Osteoblast (primary cell): ENCODE measurements around the gene HPSE2. TPM values are rescaled to one million over a fixed set of nuclear protein-coding genes. Genes with fewer than 3 reads are reported as not detected.
A peak's percentile ranks its signal among the peaks of the same experiment; 100 is the strongest.

Experiments
- DNase-seq: peaks from one replicate; pipeline ENCODE4 v3.0.0; 2011; ENCODE audit warnings: low spot score, mixed read lengths; ENCODE audit not compliant: insufficient read length; ENCODE audit errors: missing footprints
- H2AFZ ChIP-seq: 2 replicates; pipeline ENCODE4 v1.6.0; 2011; ENCODE audit warnings: mild to moderate bottlenecking, low read length
- H3K27ac ChIP-seq: 2 replicates; pipeline ENCODE4 v1.5.1; 2011; ENCODE audit warnings: mild to moderate bottlenecking, low read depth, low read length, moderate library complexity
- H3K27me3 ChIP-seq: 2 replicates; pipeline ENCODE4 v1.6.0; 2012; ENCODE audit warnings: mild to moderate bottlenecking, control low read depth, inconsistent platforms, low read length, moderate library complexity; ENCODE audit not compliant: insufficient read depth
- H3K36me3 ChIP-seq: 2 replicates; pipeline ENCODE4 v1.5.1; 2011; ENCODE audit warnings: mild to moderate bottlenecking, low read length, control low read depth, moderate library complexity; ENCODE audit not compliant: insufficient read depth
- H3K4me1 ChIP-seq: 2 replicates; pipeline ENCODE4 v1.5.1; 2011; ENCODE audit warnings: mild to moderate bottlenecking, low read length, control low read depth, moderate library complexity; ENCODE audit not compliant: insufficient read depth
- H3K4me2 ChIP-seq: 2 replicates; pipeline ENCODE4 v1.6.0; 2011; ENCODE audit warnings: mild to moderate bottlenecking, low read length; ENCODE audit not compliant: insufficient read depth
- H3K4me3 ChIP-seq: fragments of 200-600 bp; sonication (generic); 3 replicates; pipeline ENCODE4 v1.5.1; 2012; ENCODE audit warnings: mild to moderate bottlenecking, low read length, inconsistent platforms; ENCODE audit not compliant: insufficient read depth
- H3K79me2 ChIP-seq: 2 replicates; pipeline ENCODE4 v1.6.0; 2012; ENCODE audit warnings: mild to moderate bottlenecking, low read length, control low read depth, inconsistent platforms; ENCODE audit not compliant: insufficient read depth
- H3K9me3 ChIP-seq: 2 replicates; pipeline ENCODE4 v1.5.1; 2011; ENCODE audit warnings: low read depth, low read length, control low read depth
- H4K20me1 ChIP-seq: 2 replicates; pipeline ENCODE4 v1.6.0; 2012; ENCODE audit warnings: mild to moderate bottlenecking, low read length, control low read depth; ENCODE audit not compliant: insufficient read depth
- total RNA-seq: library from RNA; depleted of rRNA; stranded (reverse); fragments of >200 nt; gene quantifications from 2 replicates; pipeline ENCODE4 v1.2.3, GENCODE V29; 2012
- TF ChIP-seq, protein P1 (sequence below): IDR thresholded peaks from 2 replicates; pipeline ENCODE4 v1.5.1; 2011; ENCODE audit warnings: mild to moderate bottlenecking, low read depth, low read length, moderate library complexity; ENCODE audit errors: extremely low read depth

Gene HPSE2
- total RNA-seq, 1 donor = not detected

GRCh38 chr10:98956576-98957260, 278.9 kb downstream of the HPSE2 start:
- H3K4me3 ChIP-seq = no peak overlapping the region
- DNase-seq = no peak
- no peaks in the 10 kb centered on the region for H3K79me2 ChIP-seq
- H3K27ac ChIP-seq = no peak overlapping the region
- H3K4me2 ChIP-seq = no peak overlapping the region
- H3K27me3 ChIP-seq = no peaks in the 10 kb centered on the region
- no peaks in the 10 kb centered on the region for H4K20me1 ChIP-seq
- no peaks in the 10 kb centered on the region for H3K4me1 ChIP-seq
- TF ChIP-seq, protein P1, sequence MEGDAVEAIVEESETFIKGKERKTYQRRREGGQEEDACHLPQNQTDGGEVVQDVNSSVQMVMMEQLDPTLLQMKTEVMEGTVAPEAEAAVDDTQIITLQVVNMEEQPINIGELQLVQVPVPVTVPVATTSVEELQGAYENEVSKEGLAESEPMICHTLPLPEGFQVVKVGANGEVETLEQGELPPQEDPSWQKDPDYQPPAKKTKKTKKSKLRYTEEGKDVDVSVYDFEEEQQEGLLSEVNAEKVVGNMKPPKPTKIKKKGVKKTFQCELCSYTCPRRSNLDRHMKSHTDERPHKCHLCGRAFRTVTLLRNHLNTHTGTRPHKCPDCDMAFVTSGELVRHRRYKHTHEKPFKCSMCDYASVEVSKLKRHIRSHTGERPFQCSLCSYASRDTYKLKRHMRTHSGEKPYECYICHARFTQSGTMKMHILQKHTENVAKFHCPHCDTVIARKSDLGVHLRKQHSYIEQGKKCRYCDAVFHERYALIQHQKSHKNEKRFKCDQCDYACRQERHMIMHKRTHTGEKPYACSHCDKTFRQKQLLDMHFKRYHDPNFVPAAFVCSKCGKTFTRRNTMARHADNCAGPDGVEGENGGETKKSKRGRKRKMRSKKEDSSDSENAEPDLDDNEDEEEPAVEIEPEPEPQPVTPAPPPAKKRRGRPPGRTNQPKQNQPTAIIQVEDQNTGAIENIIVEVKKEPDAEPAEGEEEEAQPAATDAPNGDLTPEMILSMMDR = no peak
- H3K9me3 ChIP-seq = no peaks in the 10 kb centered on the region
- no peaks in the 10 kb centered on the region for H3K36me3 ChIP-seq
- no peak overlapping the region for H2AFZ ChIP-seq

GRCh38 chr10:98953251-98953650, 282.4 kb downstream of the HPSE2 start:
- no peaks in the 10 kb centered on the region for H4K20me1 ChIP-seq
- no peaks in the 10 kb centered on the region for H3K79me2 ChIP-seq
- DNase-seq = no peak
- no peak overlapping the region for H3K4me2 ChIP-seq
- H2AFZ ChIP-seq = no peak overlapping the region
- no peak overlapping the region for H3K27ac ChIP-seq
- H3K27me3 ChIP-seq = no peaks in the 10 kb centered on the region
- TF ChIP-seq, protein P1 = no peak
- no peaks in the 10 kb centered on the region for H3K4me1 ChIP-seq
- no peak overlapping the region for H3K4me3 ChIP-seq
- no peaks in the 10 kb centered on the region for H3K9me3 ChIP-seq
- H3K36me3 ChIP-seq = no peaks in the 10 kb centered on the region

DNA sequence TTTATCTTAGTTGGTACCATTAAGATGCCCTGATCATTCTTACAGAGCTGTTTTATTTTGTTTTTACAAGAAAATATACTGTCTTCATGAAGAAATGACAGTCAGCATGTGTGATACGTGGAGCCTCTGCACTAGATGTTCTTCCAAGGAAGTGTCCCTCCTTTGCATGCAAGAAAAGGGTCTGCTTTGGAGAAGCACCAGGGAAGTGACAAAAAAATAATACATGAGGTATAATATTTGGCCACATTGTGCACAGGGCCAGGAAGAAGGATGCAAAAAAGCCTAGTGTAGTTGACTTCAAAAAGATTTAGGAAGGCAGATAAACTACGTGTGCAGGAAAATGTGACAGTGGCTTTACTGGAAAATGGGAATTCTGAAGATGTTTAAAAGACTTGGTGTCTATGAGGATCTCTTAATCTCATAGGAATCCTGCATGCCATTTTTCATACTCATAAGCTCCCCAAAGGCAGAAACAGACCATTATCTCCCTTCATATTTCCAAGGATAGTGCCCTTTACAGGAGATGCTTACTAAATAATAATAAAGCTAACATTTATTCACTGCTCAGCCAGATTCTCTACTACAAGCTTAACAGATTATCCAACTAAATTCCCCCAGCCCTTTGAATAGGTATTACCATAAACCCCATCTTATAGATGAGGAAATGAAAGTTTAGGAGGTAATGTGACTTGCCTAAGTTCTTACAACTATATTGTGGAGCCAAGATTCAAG, 284.2 kb downstream of the HPSE2 start:
- Histone ChIP-seq H2AFZ (no peak overlapping the region), H3K4me1 (no peaks in the 10 kb centered on the region), H3K4me2 (no peak overlapping the region), H3K79me2 (no peaks in the 10 kb centered on the region), H3K9me3 (no peaks in the 10 kb centered on the region), H3K36me3 (no peaks in the 10 kb centered on the region), H3K4me3 (no peak overlapping the region), H4K20me1 (no peaks in the 10 kb centered on the region), H3K27ac (no peak overlapping the region), H3K27me3 (no peaks in the 10 kb centered on the region)
- DNase-seq = no peak
- TF ChIP-seq, protein P1 = no peak

- Histone ChIP-seq H3K4me3 (no peak overlapping the region), H3K4me2 (no peak overlapping the region)
- DNase-seq = peak; percentile 0
Observed at GRCh38 chr10:98950106-98950505, 285.5 kb downstream of the HPSE2 start.

More at GRCh38 chr10:98950106-98950505, 285.5 kb downstream of the HPSE2 start:
- Histone ChIP-seq H3K79me2 (no peaks in the 10 kb centered on the region), H3K4me1 (no peaks in the 10 kb centered on the region), H3K9me3 (no peaks in the 10 kb centered on the region), H2AFZ (no peak overlapping the region), H3K36me3 (no peaks in the 10 kb centered on the region), H3K27ac (no peak overlapping the region), H4K20me1 (no peaks in the 10 kb centered on the region), H3K27me3 (no peaks in the 10 kb centered on the region)
- TF ChIP-seq, protein P1 = no peak
